NK-92 (cell line): ENCODE measurements around the gene FDPS.

Experiments used
- DNase-seq: peaks from one replicate; lab custom pipeline; 2025; ENCODE audit not compliant: unreplicated experiment; lab: John Stamatoyannopoulos, UW

Gene FDPS

DNA sequence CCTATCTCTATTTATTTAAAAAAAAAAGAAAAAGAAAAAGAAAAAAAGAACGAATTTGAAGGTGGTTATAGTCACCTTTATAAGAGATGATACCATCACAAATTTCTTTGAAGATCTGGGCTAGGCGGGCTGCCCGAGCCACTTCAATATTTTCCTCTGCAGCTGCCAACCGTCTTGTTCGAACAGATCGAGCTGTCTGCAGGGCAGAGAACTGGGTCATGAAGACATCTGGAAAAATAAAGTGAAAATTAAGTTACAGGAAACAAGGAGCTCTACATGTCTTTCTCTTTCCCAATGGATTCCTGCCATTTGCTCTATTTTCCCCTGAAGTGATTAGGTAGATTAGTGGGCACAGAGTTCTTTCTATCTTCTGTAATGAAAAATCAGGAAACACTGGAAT, 44.0 kb downstream of the FDPS start:
- DNase-seq = no peak

DNA sequence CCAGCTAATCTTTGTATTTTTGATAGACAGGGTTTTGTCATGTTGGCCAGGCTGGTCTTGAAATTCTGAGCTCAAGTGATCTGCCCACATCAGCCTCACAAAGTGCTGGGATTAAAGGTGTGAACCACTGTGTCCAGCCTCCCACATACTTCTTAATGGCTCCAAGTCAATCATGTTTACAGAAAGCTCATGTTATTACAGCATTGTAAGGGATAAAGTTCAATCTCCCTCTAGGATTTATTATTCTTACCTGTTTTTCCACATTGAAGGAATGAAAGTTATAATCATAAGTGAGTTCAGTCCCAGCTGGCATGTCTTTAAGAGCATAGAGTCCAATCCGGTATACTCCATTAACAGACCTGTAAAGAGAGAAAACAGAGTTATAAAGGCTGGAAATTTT, 51.4 kb downstream of the FDPS start:
- no peak for DNase-seq
